CD14-positive monocyte (primary cell): ENCODE results near the gene GYS1. TPM values are rescaled to one million over a fixed set of nuclear protein-coding genes. Genes with fewer than 3 reads are reported as not detected.

Source experiments
- DNase-seq, 3 donors: peaks; one replicate each; pipeline ENCODE4 v3.0.0-alpha.2; 2011 to 2022
- H2AFZ ChIP-seq: 2 replicates; pipeline ENCODE4 v1.6.0; 2012; ENCODE audit warnings: mild to moderate bottlenecking, low read depth, low read length, inconsistent platforms; ENCODE audit not compliant: insufficient read depth, poor library complexity, severe bottlenecking
- H3K27ac ChIP-seq, 2 donors: 1 replicate in 1 of 2; 2 replicates in 1 of 2; pipeline ENCODE4 v1.5.1; 2012 to 2013; ENCODE audit warnings: low read length in 2 of 2, control low read depth in 1 of 2, inconsistent platforms in 1 of 2, low read depth in 1 of 2, mild to moderate bottlenecking in 1 of 2
- H3K27me3 ChIP-seq, 2 donors: one replicate each; pipeline versions ENCODE4 v1.6.0 to v1.6.1; 2011 to 2013; ENCODE audit warnings: low read length in 2 of 2; ENCODE audit not compliant: control insufficient read depth in 2 of 2, insufficient read depth in 2 of 2
- H3K36me3 ChIP-seq, 2 donors: replicated peaks in 1 of 2; 1 replicate in 1 of 2; 2 replicates in 1 of 2; pipeline versions ENCODE4 v1.5.1 to v1.6.1; 2012 to 2013; ENCODE audit warnings: low read length in 2 of 2, control low read depth in 1 of 2, inconsistent platforms in 1 of 2, mild to moderate bottlenecking in 1 of 2; ENCODE audit not compliant: insufficient read depth in 2 of 2, control insufficient read depth in 1 of 2
- H3K4me1 ChIP-seq, 2 donors: 1 replicate in 1 of 2; 2 replicates in 1 of 2; pipeline versions ENCODE4 v1.5.1 to v1.6.1; 2012 to 2013; ENCODE audit warnings: low read length in 2 of 2, control low read depth in 1 of 2, inconsistent platforms in 1 of 2, mild to moderate bottlenecking in 1 of 2, moderate library complexity in 1 of 2; ENCODE audit not compliant: insufficient read depth in 2 of 2, control insufficient read depth in 1 of 2
- H3K4me2 ChIP-seq: replicated peaks from 2 replicates; pipeline ENCODE3; 2012; ENCODE audit warnings: low read length, moderate library complexity, mild to moderate bottlenecking; ENCODE audit not compliant: poor library complexity, severe bottlenecking; ENCODE audit errors: extremely low read depth
- H3K4me3 ChIP-seq, 3 experiments: fragments of 200-600 bp in 1 of 3; sonication (generic) in 1 of 3; replicated peaks in 1 of 3; 1 replicate in 2 of 3; 2 replicates in 1 of 3; pipeline ENCODE4 v1.5.1; 2011 to 2013; ENCODE audit warnings: low read length in 3 of 3, mild to moderate bottlenecking in 3 of 3, control low read depth in 2 of 3, low read depth in 2 of 3, inconsistent platforms in 1 of 3, moderate library complexity in 1 of 3
- H3K79me2 ChIP-seq: 2 replicates; pipeline ENCODE4 v1.6.0; 2012; ENCODE audit warnings: mild to moderate bottlenecking, control low read depth, inconsistent platforms, low read length, moderate library complexity; ENCODE audit not compliant: insufficient read depth
- H3K9ac ChIP-seq: 2 replicates; pipeline ENCODE4 v1.6.0; 2017; ENCODE audit warnings: low read length, mild to moderate bottlenecking; ENCODE audit not compliant: insufficient read depth, poor library complexity, severe bottlenecking
- H3K9me3 ChIP-seq, 2 donors: replicated peaks in 1 of 2; 1 replicate in 1 of 2; 2 replicates in 1 of 2; pipeline versions ENCODE4 v1.5.1 to v1.6.1; 2012 to 2013; ENCODE audit warnings: low read length in 2 of 2, control low read depth in 1 of 2; ENCODE audit not compliant: control insufficient read depth in 1 of 2, insufficient read depth in 1 of 2
- H4K20me1 ChIP-seq: 2 replicates; pipeline ENCODE4 v1.6.0; 2012; ENCODE audit warnings: mild to moderate bottlenecking, low read length, control low read depth, moderate library complexity; ENCODE audit not compliant: insufficient read depth
- H3K27ac Mint-ChIP-seq, 7 donors: one replicate each; pipeline ENCODE4 v1.8.0; 2020; ENCODE audit warnings: mild to moderate bottlenecking in 7 of 7, mixed read lengths in 7 of 7, moderate library complexity in 6 of 7, inconsistent platforms in 2 of 7
- H3K27me3 Mint-ChIP-seq, 3 donors: one replicate each; pipeline ENCODE4 v1.8.0; 2021 to 2022; ENCODE audit warnings: low read depth in 3 of 3, mild to moderate bottlenecking in 3 of 3, mixed read lengths in 3 of 3, moderate library complexity in 3 of 3, inconsistent platforms in 1 of 3
- H3K36me3 Mint-ChIP-seq, 2 donors: one replicate each; pipeline ENCODE4 v1.8.0; 2020; ENCODE audit warnings: mixed read lengths in 2 of 2, inconsistent platforms in 1 of 2, mild to moderate bottlenecking in 1 of 2
- H3K4me1 Mint-ChIP-seq: one replicate; pipeline ENCODE4 v1.8.0; 2020; ENCODE audit warnings: mild to moderate bottlenecking, mixed read lengths
- H3K4me3 Mint-ChIP-seq, 2 donors: one replicate each; pipeline ENCODE4 v1.8.0; 2020; ENCODE audit warnings: mild to moderate bottlenecking in 2 of 2, mixed read lengths in 2 of 2, moderate library complexity in 1 of 2
- H3K9me3 Mint-ChIP-seq, 7 donors: one replicate each; pipeline ENCODE4 v1.8.0; 2020 to 2022; ENCODE audit warnings: mixed read lengths in 7 of 7, mild to moderate bottlenecking in 6 of 7, moderate library complexity in 6 of 7, inconsistent platforms in 2 of 7
- WGBS: methylation state at CpG from one replicate; pipeline ENCODE4 v1.1.5; 2013; ENCODE audit warnings: missing lambda C conversion rate; ENCODE audit not compliant: insufficient coverage; 5-methylcytosine and 5-hydroxymethylcytosine counted together
- intact Hi-C, 2 donors: fragments of 100-400 bp; cut with micrococcal nuclease; formaldehyde crosslinking; loops; one replicate each; pipeline versions ENCODE4 v1.15.0 to v1.15.1; 2023
- polyA plus RNA-seq, 3 donors: library from polyadenylated mRNA; depleted of rRNA in 1 of 3; unstranded in 2 of 3; stranded (reverse) in 1 of 3; fragments of 300-500 nt in 2 of 3; fragments of >200 nt in 1 of 3; fragmentation: Illumina TruSeq in 2 of 3; gene quantifications; 1 replicate in 2 of 3; 2 replicates in 1 of 3; pipeline ENCODE4 v1.2.3, GENCODE V29; 2012 to 2021
- TF ChIP-seq, protein P1 (sequence below): fragments of 200-600 bp; IDR thresholded peaks from one replicate; pipeline ENCODE4 v1.8.0; 2022; ENCODE audit warnings: antibody characterized with exemption, mild to moderate bottlenecking

Gene GYS1
- polyA plus RNA-seq, 3 donors: 13.3 to 26.0 (median 21.3) TPM

DNA sequence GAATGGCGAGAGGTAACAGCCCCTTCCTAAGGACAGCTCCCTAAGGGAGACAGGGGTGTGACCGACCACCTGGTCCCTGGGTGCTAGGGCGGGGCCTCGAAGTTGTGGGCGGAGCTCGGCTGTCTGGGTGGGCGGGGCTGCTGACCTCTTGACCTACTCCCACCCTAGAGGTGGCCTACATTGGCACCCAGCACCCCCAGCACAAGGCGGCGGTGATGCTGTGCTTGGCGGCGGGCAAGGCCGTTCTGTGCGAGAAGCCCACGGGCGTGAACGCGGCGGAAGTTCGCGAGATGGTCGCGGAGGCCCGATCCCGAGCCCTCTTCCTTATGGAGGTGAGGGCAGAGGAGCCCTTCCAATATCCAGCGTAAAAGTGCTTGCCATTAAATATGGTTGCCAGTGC lies 57.2 kb downstream of the GYS1 start:
- no peaks in the 10 kb centered on the region for H3K79me2 ChIP-seq
- WGBS: 93% methylated on average over 16 of the region's 25 CpGs
- H3K27me3 ChIP-seq: peaks cover 10 to 24% of the 10 kb centered on the region in 2 donors
- no peak overlapping the region for H3K27ac Mint-ChIP-seq
- H3K4me2 ChIP-seq: no peak overlapping the region
- no peak for DNase-seq
- H3K9ac ChIP-seq: no peak overlapping the region
- peaks cover 35 to 38% (median 37%) of the 10 kb centered on the region in 3 donors for H3K27me3 Mint-ChIP-seq
- TF ChIP-seq, protein P1, sequence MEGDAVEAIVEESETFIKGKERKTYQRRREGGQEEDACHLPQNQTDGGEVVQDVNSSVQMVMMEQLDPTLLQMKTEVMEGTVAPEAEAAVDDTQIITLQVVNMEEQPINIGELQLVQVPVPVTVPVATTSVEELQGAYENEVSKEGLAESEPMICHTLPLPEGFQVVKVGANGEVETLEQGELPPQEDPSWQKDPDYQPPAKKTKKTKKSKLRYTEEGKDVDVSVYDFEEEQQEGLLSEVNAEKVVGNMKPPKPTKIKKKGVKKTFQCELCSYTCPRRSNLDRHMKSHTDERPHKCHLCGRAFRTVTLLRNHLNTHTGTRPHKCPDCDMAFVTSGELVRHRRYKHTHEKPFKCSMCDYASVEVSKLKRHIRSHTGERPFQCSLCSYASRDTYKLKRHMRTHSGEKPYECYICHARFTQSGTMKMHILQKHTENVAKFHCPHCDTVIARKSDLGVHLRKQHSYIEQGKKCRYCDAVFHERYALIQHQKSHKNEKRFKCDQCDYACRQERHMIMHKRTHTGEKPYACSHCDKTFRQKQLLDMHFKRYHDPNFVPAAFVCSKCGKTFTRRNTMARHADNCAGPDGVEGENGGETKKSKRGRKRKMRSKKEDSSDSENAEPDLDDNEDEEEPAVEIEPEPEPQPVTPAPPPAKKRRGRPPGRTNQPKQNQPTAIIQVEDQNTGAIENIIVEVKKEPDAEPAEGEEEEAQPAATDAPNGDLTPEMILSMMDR: no peak
- H3K4me3 Mint-ChIP-seq: no peak overlapping the region
- H3K4me1 ChIP-seq: peaks cover 7 to 17% of the 10 kb centered on the region in 2 donors
- H3K9me3 Mint-ChIP-seq: peaks cover 0 to 15% (median 8%) of the 10 kb centered on the region in 7 donors
- no peak overlapping the region for H3K4me3 ChIP-seq
- intact Hi-C loops: no loop called here
- no peak overlapping the region for H3K27ac ChIP-seq
- peaks cover under 1 to 5% of the 10 kb centered on the region in 2 donors for H3K9me3 ChIP-seq
- peaks cover 15% of the 10 kb centered on the region for H3K4me1 Mint-ChIP-seq
- no peak overlapping the region for H2AFZ ChIP-seq
- no peaks in the 10 kb centered on the region for H4K20me1 ChIP-seq
- no peaks in the 10 kb centered on the region for H3K36me3 Mint-ChIP-seq
- H3K36me3 ChIP-seq: no peaks in the 10 kb centered on the region

DNA sequence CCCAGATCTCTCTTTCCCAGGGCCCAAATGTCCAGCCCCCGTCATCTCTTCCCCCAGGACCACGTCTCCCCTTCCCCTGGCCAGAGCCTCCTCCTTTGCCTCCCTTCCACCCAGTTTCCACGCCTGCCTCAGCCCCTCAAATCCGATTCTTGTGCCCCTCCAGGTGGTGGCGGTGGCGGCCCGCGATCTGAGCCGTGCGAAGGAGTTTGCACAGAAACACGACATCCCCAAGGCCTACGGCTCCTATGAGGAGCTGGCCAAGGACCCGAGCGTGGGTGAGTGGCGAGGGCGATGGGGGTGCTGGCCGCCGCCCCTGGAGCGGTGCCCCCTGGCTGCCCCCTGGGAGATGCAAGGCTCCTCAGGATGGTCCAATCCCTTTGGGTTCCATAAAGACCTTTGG lies 58.3 kb downstream of the GYS1 start:
- Histone ChIP-seq H3K4me1 (peaks cover 7 to 17% of the 10 kb centered on the region in 2 donors), H3K27ac (no peak overlapping the region), H4K20me1 (no peaks in the 10 kb centered on the region), H3K36me3 (no peaks in the 10 kb centered on the region), H3K27me3 (peaks cover 10 to 24% of the 10 kb centered on the region in 2 donors), H3K9ac (no peak overlapping the region), H3K79me2 (no peaks in the 10 kb centered on the region), H3K9me3 (no peaks in the 10 kb centered on the region), H3K4me2 (no peak overlapping the region), H2AFZ (no peak overlapping the region), H3K4me3 (no peak overlapping the region)
- peaks cover 35 to 39% (median 37%) of the 10 kb centered on the region in 3 donors for H3K27me3 Mint-ChIP-seq
- TF ChIP-seq, protein P1: no peak
- no peak for DNase-seq
- H3K27ac Mint-ChIP-seq: no peak overlapping the region
- peaks cover 0 to 12% (median 2%) of the 10 kb centered on the region in 7 donors for H3K9me3 Mint-ChIP-seq
- intact Hi-C loops: no loop called here
- 90% methylated on average over 16 of the region's 19 CpGs for WGBS
- peaks cover 15% of the 10 kb centered on the region for H3K4me1 Mint-ChIP-seq
- H3K4me3 Mint-ChIP-seq: peak overlapping the region in 1 of 2 donors; percentile 44
- no peaks in the 10 kb centered on the region for H3K36me3 Mint-ChIP-seq
